Skeletal muscle cell (primary cell): ENCODE measurements around the gene PAK3.

ENCODE experiments used
- DNase-seq: peaks from one replicate; pipeline ENCODE4 v3.0.0-alpha.2; 2010; ENCODE audit warnings: low read depth
- H3K4me3 ChIP-seq: 2 replicates; pipeline ENCODE4 v1.5.1; 2011; ENCODE audit warnings: low read depth, mild to moderate bottlenecking, control low read depth, low read length, moderate library complexity

The PAK3 gene

GRCh38 chrX:111095974-111096895 is at the start of gene PAK3:
Gene PAK3 (plus strand): TSS chrX:111096191. CDS start chrX:111123104, 26,913 bp downstream.
- DNase-seq: peak; percentile 8
- H3K4me3 ChIP-seq: peak within 1 kb of the TSS; percentile 52

- DNase-seq: no peak
- H3K4me3 ChIP-seq: no peak overlapping the region
Observed at GRCh38 chrX:111047575-111047974, 48.4 kb upstream of the PAK3 start.

GRCh38 chrX:111052478-111052877 is 43.5 kb upstream of the PAK3 start:
- H3K4me3 ChIP-seq: no peak overlapping the region
- no peak for DNase-seq

GRCh38 chrX:111071542-111072277 is 24.3 kb upstream of the PAK3 start:
- no peak overlapping the region for H3K4me3 ChIP-seq
- no peak for DNase-seq

- no peak overlapping the region for H3K4me3 ChIP-seq
- DNase-seq: no peak
Observed at GRCh38 chrX:111083081-111083480, 12.9 kb upstream of the PAK3 start.

- H3K4me3 ChIP-seq: no peak overlapping the region
- DNase-seq: no peak
Observed at GRCh38 chrX:111086591-111087006, 9.4 kb upstream of the PAK3 start.

GRCh38 chrX:111088628-111089027 is 7.4 kb upstream of the PAK3 start:
- no peak for DNase-seq

GRCh38 chrX:111090458-111090857 is 5.5 kb upstream of the PAK3 start:
- H3K4me3 ChIP-seq: no peak overlapping the region
- DNase-seq: no peak

More at GRCh38 chrX:111088628-111089027, 7.4 kb upstream of the PAK3 start:
- no peak overlapping the region for H3K4me3 ChIP-seq

- DNase-seq: no peak
- no peak overlapping the region for H3K4me3 ChIP-seq
Observed at GRCh38 chrX:111098874-111099273, 2.9 kb downstream of the PAK3 start.

- DNase-seq: no peak
- H3K4me3 ChIP-seq: no peak overlapping the region
Observed at GRCh38 chrX:111100191-111100590, 4.2 kb downstream of the PAK3 start.

GRCh38 chrX:111101580-111101979 is 5.6 kb downstream of the PAK3 start:
- DNase-seq: no peak
- no peak overlapping the region for H3K4me3 ChIP-seq

- DNase-seq: no peak
- H3K4me3 ChIP-seq: no peak overlapping the region
Observed at GRCh38 chrX:111102636-111103035, 6.6 kb downstream of the PAK3 start.

- H3K4me3 ChIP-seq: no peak overlapping the region
- DNase-seq: no peak
Observed at GRCh38 chrX:111103246-111103645, 7.3 kb downstream of the PAK3 start.

- no peak overlapping the region for H3K4me3 ChIP-seq
- no peak for DNase-seq
Observed at GRCh38 chrX:111110098-111110775, 14.2 kb downstream of the PAK3 start.

- DNase-seq: no peak
Observed at GRCh38 chrX:111114806-111115205, 18.8 kb downstream of the PAK3 start.

GRCh38 chrX:111116666-111117065 is 20.7 kb downstream of the PAK3 start:
- no peak overlapping the region for H3K4me3 ChIP-seq
- DNase-seq: no peak

More at GRCh38 chrX:111114806-111115205, 18.8 kb downstream of the PAK3 start:
- no peak overlapping the region for H3K4me3 ChIP-seq

GRCh38 chrX:111119341-111119740 is 23.4 kb downstream of the PAK3 start:
- DNase-seq: no peak
- H3K4me3 ChIP-seq: no peak overlapping the region

GRCh38 chrX:111123125-111123524 is 27.1 kb downstream of the PAK3 start:
- no peak overlapping the region for H3K4me3 ChIP-seq
- no peak for DNase-seq

- no peak overlapping the region for H3K4me3 ChIP-seq
- DNase-seq: no peak
Observed at GRCh38 chrX:111123606-111124179, 27.7 kb downstream of the PAK3 start.

GRCh38 chrX:111124418-111124817 is 28.4 kb downstream of the PAK3 start:
- no peak for DNase-seq
- no peak overlapping the region for H3K4me3 ChIP-seq
